Measurements from ENCODE around the gene COL6A3.

GRCh38 chr2:237353215-237353614 lies 60.7 kb downstream of the COL6A3 start:
- TF ChIP-seq POLR2A (IDR thresholded peaks at IDR 0.05) (no peak), CTCF (IDR thresholded peaks at IDR 0.05) (no peak)

Measured in sigmoid colon (tissue), 3 donors.